Kidney tubule cell (primary cell): Measurements from ENCODE around the gene TCP10L.
"Not testable (repeated sequence)": the region's sequence is repeated elsewhere in the genome, so short reads cannot be mapped to it uniquely, and the experiment has no call there.

Source experiments
- DNase-seq: peaks from one replicate; pipeline ENCODE4 v3.0.0-alpha.2; 2018; ENCODE audit warnings: low spot score

Gene TCP10L

DNA sequence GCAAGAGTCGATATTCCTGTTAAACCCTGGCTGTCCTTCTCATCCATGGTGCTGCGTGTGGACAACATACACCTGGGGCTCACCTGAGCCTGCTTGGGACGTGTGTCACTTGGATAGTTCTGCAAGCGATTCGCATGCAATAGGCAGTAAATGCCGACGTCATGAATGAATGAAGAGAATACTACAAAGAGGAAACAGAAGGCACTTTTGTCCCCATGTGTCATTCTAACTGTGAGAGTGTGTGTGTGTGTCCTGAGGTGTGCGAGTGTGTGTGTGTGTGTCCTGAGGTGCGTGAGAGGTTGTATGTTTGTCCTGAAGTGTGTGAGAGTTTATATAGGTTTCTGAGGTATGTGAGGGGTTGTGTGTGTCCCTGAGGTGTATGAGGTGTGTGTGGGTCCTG, 647 bp upstream of the TCP10L start:
- no peak for DNase-seq

DNA sequence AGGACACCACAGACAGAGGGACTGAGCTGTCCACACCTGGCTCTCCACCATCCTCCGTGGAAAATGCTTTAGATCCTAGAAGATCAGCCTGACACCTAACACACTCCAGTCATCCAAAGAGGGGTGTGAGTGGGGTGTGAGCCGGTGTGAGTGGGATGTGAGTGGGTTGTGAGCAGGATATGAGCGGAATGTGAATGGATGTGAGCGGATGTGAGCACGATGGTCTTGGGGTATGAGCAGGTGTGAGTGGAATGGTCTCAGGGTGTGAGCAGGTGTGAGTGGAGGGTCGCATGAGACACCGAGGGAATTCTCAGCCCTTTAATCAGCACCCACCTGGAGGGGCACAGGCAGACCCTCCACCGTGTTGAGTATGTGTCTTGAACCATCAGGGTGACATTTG, 851 bp downstream of the TCP10L start:
- no peak for DNase-seq

DNA sequence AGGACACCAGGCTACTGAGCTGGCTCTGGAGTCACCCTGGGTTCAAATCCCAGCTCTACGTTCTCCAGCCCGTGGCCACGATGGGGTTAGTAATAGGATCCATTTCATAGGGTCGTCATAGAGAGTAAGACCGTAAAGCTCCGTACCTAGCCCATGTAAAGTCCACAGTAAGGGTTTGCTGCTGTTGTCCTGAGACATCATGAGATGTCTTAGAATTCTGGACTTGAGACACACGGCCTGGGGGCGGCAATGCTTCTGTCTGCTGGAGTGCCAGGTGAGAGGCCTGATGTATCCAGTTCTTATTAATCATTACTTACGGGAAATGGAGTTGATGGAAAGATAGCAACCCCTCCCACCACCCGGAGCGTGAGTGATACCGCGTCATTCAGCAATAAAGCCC, 3.6 kb downstream of the TCP10L start:
- DNase-seq: no peak

DNA sequence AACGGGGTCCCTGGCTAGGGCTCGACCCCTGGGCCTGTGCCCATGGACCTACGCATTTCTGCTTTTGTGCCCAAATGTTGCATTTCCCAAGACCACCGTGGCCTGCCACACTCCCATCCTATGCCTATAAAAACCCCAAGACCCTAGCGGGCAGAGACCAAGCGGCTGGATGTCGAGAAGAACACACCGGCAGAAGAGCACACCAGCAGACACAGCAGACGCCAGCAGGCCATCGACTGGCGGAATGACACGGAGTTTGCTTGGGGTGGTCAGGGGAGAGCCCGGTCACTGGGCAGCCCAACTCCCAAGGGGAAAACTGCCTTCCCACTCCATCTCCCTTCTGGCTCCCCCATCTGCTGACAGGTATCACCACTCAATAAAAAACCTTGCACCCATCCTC, 4.4 kb downstream of the TCP10L start:
- DNase-seq: no peak

DNA sequence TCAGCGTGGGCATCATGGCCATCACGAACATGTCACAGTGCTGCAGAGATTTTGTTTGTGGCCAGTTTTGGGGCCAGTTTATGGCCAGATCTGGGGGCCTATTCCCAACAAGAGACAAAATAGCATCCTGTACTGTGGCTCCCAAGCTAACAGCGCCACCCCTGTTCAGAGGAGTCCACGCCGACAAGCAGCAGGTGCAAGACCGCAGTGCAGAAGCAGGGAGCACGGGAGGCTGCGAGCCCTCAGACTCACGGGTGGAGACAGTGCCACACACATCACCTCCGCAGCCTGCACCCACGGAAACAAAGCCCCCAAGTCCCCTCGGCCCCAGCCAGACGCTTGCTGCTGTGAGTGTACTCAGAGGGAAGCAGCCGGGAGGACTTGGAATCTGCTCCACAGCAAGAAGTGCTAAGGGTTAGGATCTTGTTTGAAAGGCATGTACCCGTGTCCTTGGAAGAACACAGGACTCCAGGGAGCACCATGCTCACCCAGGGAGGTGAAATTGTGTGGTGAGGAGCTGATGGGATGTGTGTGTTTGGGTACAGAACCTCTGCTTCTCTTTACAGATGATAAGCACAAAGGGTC, 7.1 kb downstream of the TCP10L start:
- no peak for DNase-seq

DNA sequence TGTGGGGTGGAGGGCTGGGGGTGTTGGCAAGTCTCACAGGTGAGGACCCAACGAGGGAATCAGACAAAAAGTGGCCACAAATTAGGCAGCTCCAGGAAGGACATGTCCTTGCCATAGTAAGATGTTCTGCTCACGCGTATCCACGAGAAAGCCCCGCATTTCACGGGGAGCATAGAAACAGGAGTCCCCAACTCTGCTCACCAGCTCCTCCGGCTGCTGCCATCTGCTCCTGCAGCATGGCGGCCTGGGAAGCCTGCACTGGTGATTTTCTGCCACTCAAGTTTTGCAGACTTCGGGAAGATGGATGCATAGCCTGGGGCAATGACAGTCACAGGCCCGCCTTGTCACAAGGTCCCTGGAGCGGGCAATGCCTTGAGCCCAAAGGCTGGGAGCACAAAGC, 9.3 kb downstream of the TCP10L start:
- DNase-seq: no peak

DNA sequence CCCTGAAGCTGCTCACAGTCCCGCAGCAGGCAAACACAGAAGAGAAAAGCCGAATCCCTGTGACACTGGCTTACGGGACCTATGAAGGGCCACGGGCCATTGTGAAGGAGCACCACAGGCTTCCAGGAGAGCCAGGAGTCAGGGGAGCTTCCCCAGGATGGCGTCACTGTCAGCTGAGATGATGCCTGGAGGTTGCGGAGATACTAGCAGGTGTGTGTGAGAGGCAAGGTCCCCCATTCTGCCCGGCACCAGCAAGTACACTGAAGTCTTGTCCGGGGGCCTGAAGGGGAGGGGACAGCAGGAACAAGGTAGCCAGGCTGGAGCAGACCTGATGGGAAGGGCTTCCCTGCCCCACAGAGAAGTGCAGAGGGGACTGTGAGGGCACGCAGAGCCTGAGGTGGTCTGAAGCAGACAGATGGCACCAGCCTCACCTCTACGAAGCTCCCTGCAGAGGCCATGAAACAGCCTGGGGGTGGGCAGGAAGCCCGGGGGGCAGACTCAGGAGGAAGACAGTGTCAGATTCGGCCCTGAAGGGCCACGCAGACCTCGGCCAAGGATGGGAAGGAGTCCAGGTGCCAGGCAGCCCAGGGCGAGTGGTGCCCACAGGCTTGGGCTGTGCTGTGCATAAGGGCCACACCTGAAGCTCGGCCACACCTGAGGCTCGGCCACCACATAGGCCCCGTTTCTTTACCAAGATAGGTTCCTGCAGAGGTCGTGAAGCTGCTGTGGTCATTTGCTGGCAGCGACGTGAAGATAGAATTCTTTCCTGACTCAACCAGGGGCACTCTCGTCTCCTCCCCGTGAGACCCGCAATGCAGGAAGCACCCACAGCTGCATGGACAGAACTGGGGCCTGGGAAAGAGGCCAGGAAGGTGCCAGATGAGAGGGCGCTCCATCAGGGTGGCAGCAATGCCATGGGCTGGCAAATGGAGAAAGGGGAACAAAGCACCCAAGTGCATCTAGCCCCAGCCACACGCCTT, 10.1 kb downstream of the TCP10L start:
- DNase-seq: no peak

DNA sequence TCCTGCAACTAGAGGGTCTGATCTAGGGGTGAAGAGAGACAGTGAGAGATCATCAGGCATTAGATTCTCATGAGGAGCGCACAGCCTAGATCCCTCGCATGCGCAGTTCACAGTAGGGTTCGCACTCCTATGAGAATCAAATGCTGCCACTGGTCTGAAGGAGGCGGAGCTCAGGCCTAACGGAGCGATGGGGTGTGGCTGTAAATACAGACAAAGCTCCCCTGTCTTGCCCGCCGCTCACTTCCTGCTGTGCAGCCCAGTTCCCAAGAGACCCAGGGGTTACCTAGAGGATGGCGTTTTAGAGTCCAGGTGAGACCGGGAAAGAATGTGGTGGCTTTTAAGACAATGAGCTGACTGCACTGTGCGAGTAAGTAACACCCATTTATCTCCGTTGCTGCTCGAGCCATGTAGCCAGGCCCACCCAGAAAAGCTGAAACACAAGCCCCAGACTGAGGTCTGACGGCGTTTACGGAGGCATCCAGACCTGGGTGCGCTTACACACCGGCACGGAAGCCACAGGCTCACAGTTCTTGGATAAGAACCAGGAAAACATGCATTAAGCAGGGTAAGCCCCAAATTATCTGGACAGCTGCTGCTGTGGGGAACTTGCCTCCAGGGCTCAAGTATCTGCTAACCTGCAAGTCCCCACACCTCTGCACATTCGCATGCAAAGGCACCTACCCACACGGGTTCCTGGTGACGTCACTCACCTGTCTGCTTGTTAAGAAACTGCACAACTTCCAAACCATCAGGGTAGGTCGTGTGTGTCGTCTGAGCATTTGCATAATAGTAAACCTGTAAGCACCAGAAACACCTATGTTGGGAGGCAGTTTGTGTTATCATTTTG, 12.5 kb downstream of the TCP10L start:
- peak; percentile 37 for DNase-seq

DNA sequence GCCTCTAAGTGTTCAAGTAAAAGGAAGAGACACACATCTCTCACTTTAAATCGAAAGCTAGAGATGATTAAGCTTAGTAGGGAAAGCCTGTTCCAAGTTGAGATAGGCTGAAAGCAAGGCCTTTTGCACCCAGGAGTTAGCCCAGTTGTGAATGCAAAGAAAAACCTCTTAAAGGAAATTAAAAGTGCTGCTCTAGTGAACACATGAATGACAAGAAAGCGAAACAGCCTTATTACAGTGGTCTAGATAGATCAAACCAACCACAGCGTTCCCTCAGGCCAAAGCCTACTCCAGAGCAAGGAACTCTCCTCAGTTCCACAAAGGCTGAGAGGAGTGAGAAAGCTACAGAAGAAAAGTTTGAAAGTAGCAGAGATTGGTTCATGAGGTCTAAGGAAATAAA, 14.9 kb downstream of the TCP10L start:
- DNase-seq: no peak

DNA sequence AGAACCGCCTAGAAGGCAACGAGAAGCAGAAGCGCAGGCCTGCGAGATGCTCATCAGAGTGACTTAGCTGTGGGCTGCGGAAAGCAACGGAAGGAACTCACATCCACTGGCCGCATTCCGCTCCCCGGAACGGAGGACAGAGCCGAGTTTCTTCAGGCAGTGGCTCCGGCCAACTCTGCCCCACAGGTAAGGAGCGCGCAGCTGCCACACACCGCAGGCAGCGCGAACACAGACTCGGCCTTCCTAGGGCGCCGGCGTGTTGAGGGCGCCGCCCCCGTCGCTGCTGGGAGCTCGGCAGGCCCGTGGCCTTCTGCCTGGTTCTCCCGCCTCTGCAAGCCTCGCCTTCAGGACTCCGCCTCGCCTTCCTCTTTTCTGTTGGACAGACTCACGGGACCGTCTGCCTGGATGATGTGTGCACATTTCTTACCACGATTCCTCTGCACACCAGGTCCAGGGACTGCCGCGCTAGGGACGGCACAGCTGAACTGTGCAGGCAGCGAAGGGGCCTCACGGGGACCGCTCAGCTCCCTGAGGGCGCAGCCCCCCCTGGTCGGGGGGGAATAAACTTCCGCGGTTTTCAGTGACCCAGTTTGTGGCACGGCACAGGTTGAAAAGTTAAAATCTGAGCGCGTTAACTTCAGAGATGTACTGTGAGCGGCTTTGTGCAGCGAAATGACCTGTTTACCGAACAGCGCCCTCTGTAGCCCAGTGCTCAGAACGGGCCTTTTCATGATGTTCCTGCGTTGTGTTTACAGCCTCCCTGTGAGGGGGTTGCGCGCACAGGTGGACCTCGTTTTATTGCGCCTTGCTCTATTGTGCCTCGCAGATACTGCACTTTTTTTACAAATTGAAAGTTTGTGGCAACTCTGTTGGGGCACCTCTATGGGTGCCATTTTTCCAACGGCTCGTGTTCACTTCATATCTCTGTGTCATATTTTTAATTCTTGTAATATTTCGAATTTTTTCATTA, 15.8 kb downstream of the TCP10L start:
- DNase-seq: peak; percentile 76

DNA sequence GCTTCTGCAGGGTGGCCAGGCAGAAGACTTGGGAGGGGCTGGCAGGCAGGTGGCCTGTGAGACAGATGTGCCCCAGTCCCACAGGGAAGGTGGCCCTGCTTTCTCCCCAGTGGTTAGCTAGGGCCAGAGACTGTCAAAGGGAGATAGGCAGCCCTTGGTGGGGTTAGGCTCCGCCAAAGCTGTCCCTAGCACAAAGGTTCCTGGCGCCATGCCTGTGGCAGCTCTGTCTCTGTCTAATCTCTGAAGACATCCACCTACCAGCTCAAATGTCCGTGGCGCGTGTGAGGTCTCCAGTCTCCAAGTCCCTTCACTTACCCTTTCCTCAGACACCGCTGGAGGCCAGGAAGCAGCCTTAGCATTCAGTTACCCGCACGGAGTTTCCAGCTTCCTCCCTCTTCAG, 17.7 kb downstream of the TCP10L start:
- DNase-seq: no peak

DNA sequence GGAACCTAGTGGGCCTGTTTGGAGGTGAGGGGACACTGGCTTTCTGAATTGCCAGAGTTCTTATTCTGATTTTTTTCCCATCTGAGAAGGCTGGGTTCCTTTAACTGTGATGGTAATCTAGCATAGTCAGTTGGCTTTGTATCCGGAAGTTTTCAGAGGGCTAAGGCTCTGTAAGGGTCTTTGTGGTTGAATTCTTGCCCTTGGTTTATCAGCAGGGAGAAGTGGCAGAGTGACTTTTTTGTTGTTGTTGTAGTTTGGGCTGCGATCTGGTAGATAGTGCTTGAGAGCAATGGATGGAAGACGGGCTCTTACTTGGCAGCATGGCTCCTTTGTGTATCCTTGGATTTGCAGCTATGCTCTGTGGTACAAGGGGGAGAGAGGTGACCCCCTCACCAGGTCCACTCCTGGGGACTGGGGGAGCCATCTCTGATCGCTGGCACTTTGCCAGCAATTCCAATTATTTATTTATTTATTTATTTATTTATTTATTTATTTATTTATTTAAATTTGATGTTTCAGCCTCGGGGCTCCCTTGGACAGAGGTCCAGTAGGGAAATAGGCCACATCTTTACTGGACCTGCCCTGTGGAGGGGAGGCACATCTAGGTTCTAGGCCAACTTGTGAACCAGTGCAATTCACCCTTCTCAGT, 18.5 kb downstream of the TCP10L start:
- no peak for DNase-seq

DNA sequence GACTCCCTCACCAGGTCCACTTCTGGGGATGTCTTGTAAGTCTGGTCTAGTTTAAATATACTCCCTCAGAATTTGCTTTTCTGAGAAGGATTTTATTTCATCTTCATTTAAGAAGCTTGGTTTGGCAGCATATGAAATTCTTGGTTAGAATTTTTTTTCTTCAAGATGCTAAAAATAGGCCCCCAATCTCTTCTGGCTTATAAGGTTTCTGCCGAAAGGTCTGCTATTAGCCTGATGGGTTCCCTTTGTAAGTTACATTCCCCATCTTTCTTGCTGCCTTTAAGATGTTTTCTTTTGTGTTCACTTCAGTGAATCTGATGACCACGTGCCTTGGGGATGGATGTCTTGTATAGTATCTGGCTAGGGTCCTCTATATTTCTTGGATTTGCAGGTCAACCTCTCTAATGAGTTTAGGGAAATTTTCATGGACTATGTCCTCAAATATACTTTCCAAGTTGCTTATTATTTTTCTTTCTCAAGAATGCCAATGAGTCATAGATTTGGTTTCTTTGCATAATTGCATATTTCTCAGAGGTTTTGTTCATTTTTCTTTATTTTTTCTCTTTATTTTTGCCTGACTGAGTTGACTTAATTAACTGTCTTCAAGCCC, 19.4 kb downstream of the TCP10L start:
- no peak for DNase-seq

DNA sequence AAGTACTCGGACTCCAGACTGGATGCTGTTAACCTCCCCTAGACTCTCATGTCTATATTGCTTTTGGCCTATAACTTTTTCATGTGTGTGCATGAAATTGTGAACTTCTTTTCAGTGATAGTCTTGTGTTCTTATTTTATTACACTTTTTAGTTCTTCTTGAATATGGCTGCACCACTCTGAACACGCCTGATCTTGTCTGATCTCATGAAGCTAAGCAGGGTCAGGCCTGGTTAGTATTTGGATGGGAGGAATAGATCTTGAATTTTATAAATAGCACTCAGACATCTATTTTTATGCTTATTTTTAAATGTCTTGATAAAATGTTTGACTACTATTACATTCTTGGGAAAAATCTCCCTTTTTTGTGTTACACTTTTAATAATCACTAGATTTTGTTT, 22.4 kb downstream of the TCP10L start:
- no peak for DNase-seq

DNA sequence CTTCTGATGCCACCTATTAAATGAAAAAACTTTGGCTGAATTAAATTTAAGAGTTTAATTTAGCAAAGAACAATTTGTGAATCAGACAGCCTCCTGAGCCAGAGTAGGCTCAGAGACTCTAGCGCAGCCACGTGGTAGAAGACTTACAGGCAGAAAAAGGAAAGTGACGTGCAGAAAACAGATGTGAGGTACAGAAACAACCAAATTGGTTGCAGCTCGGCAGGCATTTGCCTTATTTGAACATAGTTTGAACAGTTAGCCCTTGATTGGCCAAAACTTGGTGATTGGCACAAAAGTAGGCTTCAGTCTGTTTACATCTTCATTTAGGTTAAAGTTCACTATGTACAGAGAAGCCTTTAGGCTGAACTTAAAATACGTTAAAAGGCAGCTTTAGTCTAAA, 22.9 kb downstream of the TCP10L start:
- no peak for DNase-seq

DNA sequence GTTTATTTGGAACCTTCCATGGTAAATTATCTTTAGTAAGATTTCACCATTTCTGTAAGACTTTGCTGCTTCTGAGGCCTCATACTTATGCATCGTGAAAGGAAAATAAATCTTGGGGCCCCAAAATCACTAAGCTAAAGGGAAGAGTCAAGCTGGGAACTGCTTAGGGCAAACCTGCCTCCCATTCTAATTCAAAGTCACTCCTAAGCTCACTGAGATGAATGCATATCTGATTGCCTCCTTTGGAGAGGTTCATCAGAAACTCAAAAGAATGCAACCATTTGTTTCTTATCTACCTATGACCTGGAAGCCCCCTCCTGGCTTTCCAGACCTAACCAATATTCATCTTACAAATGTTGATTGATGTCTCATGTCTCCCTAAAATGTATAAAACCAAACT, 23.8 kb downstream of the TCP10L start:
- not testable (repeated sequence) for DNase-seq

DNA sequence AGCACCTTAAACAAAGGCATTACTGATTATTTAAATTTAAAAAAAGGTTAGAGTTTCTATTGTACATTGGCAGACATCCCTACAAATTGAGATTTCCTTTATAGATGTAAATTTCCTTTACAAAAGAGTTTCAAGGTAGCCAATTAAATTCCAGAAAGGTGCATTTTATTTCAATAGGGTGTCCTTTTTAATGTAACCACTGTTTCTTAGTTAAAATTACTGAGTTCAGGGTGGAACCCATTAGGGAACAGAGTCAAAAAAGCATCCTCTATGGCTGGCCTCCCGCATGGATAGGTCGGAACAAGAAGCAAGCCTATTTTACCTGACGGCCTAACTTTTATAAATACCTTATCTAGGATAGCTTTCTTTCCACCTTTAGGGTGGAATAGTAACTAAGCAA, 24.4 kb downstream of the TCP10L start:
- DNase-seq: no peak

DNA sequence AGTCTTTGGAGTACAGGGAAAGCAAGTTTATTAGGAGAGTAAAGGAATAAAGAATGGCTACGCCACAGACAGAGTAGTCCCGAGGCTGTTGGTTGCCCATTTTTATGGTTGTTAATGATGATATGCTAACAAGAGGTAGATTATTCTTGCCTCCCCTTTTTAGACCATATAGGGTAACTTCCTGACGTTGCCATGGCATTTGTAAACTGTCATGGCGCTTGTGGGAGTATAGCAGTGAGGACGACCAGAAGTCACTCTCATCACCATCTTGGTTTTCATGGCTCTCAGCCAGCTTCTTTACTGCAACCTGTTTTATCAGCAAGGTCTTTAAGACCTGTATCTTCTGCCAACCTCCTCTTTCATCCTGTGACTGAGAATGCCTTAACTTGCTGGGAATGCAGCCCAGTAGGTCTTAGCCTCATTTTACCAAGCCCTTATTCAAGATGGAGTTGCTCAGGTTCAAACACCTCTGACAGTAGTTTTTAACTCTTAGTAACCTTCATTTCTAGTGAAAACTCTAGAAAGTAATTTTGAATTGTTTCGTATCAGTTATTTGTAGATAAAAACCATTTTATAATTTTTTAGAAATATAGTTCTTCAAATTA, 26.2 kb downstream of the TCP10L start:
- no peak for DNase-seq

DNA sequence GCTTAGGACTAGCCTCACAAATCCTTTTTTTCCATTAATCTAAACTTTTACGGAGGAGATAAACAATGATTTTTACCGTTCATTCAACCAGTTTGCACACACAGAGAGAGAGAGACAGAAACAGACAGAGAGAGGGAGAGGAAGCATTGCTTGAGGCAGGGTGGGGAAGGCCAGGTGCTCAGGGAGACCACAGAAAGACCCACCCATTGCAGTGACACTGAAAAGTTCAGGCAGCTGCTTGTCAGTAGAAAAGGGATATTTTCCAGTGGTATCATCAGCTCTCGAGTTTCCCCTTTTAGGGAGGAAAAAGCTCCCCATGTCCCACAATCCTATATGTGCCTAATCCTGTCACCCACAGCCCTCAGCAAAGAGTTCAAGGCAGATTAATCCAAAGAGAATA, 27.2 kb downstream of the TCP10L start:
- DNase-seq: no peak
